ENCODE measurements around the gene RFX3.

RFX3 gene

DNA sequence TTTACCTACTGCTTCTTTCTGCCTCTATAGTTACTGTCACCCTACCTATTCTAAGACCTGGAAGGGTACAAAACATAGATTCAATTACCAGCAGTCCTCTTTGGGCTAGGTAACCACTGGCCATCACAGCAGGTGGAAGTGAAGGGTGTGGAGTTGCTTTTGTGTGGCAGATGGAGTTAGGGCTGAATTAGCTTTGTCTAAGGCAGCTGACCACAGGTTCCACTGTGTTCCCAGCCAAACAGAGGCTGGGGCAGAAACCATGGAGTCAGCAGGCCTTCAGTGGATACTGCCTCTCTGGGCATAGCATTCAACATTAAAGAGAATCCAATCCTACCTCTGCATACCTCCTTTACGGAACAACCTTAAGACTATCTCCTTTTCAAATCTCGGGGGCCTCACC lies 254.2 kb downstream of the RFX3 start:
- Histone ChIP-seq H3K79me2 (ENCODE audit: insufficient read depth, low read depth) (no peaks in the 10 kb centered on the region), H3K4me2 (no peak overlapping the region), H3K9ac (no peak overlapping the region), H3K4me3 (IDR thresholded peaks at IDR 0.05; ENCODE audit: insufficient read depth, low read depth, low read length) (no peak overlapping the region), H3K27ac (no peak overlapping the region), H4K20me1 (ENCODE audit: insufficient read depth) (no peaks in the 10 kb centered on the region), H3K36me3 (ENCODE audit: insufficient read depth) (no peaks in the 10 kb centered on the region), H2AFZ (ENCODE audit: low read depth) (no peak overlapping the region), H3K4me1 (ENCODE audit: low read depth, poor library complexity, severe bottlenecking) (no peaks in the 10 kb centered on the region), H3K27me3 (ENCODE audit: insufficient read depth, low read depth) (no peaks in the 10 kb centered on the region)
- TF ChIP-seq, protein P1, sequence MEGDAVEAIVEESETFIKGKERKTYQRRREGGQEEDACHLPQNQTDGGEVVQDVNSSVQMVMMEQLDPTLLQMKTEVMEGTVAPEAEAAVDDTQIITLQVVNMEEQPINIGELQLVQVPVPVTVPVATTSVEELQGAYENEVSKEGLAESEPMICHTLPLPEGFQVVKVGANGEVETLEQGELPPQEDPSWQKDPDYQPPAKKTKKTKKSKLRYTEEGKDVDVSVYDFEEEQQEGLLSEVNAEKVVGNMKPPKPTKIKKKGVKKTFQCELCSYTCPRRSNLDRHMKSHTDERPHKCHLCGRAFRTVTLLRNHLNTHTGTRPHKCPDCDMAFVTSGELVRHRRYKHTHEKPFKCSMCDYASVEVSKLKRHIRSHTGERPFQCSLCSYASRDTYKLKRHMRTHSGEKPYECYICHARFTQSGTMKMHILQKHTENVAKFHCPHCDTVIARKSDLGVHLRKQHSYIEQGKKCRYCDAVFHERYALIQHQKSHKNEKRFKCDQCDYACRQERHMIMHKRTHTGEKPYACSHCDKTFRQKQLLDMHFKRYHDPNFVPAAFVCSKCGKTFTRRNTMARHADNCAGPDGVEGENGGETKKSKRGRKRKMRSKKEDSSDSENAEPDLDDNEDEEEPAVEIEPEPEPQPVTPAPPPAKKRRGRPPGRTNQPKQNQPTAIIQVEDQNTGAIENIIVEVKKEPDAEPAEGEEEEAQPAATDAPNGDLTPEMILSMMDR (conservative IDR thresholded peaks at IDR 0.05; ENCODE audit: low read depth, low read length) = no peak

DNA sequence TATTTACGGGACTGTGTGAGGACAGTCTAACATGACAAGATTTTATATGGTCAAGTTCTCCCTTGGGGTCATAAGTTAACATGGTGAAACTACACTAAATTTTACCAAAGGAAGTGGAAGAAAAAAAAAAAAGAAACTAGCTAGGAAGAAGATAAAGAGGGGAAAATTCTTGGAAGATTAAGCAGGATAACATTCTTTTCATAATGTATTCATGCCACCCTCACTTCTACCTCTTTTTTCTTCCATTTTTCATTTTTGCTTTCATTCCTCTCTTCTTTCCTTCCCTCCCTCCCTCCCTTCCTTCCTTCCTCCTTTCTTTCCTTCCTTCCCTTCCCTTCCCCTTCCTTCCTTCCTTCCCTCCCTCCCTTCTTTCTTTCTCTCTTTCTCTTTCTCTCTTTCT lies 254.6 kb downstream of the RFX3 start:
- Histone ChIP-seq H3K4me3 (IDR thresholded peaks at IDR 0.05; ENCODE audit: insufficient read depth, low read depth, low read length) (no peak overlapping the region), H3K27ac (no peak overlapping the region), H3K27me3 (ENCODE audit: insufficient read depth, low read depth) (no peaks in the 10 kb centered on the region), H3K9ac (no peak overlapping the region), H3K4me1 (ENCODE audit: low read depth, poor library complexity, severe bottlenecking) (no peaks in the 10 kb centered on the region), H3K36me3 (ENCODE audit: insufficient read depth) (no peaks in the 10 kb centered on the region), H3K4me2 (no peak overlapping the region), H4K20me1 (ENCODE audit: insufficient read depth) (no peaks in the 10 kb centered on the region), H2AFZ (ENCODE audit: low read depth) (no peak overlapping the region), H3K79me2 (ENCODE audit: insufficient read depth, low read depth) (no peaks in the 10 kb centered on the region)
- TF ChIP-seq, protein P1 (conservative IDR thresholded peaks at IDR 0.05; ENCODE audit: low read depth, low read length) = no peak

DNA sequence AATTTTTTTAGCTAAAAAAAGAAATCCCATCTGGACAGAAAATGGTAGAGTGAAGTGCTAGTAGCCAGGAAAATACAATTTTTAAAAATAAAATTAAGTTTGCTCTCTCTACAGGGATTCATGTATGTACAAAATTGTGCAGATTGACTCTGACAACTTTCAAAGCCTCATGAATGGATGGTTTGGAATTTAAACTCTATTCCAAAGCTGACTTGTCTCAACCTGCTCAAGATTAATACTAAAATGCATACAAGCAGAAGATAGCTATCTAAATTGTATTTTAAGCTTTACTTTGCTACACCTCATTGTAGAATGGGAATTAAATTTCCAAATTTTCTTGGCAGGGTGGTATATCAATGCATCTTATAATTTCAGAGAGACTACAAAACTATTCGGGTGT lies 257.6 kb downstream of the RFX3 start:
- Histone ChIP-seq H3K36me3 (ENCODE audit: insufficient read depth) (no peaks in the 10 kb centered on the region), H3K4me3 (IDR thresholded peaks at IDR 0.05; ENCODE audit: insufficient read depth, low read depth, low read length) (no peak overlapping the region), H3K9ac (no peak overlapping the region), H4K20me1 (ENCODE audit: insufficient read depth) (no peaks in the 10 kb centered on the region), H3K4me1 (ENCODE audit: low read depth, poor library complexity, severe bottlenecking) (no peaks in the 10 kb centered on the region), H3K4me2 (no peak overlapping the region), H3K27me3 (ENCODE audit: insufficient read depth, low read depth) (no peaks in the 10 kb centered on the region), H3K79me2 (ENCODE audit: insufficient read depth, low read depth) (no peaks in the 10 kb centered on the region), H3K27ac (no peak overlapping the region), H2AFZ (ENCODE audit: low read depth) (no peak overlapping the region)
- TF ChIP-seq, protein P1 (conservative IDR thresholded peaks at IDR 0.05; ENCODE audit: low read depth, low read length) = no peak

DNA sequence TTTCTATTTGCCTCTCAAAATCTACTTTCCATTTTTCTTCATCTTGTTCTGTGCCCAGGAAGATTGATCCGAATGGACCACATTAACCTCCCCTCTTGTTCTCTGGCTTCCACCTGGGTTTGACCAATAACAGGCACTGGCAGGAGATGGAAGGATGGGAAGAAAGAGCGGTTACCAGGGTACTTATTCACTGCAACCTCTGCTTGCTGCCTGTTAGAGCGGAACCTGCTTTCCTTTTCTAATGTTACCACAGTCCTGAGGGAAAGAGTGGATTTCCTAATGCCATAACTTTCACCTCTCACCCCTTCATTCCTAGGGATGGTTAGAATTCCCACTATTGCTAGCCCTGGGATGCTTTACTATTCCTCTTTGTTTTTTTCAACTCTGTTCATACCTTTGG lies 262.1 kb downstream of the RFX3 start:
- no peaks in the 10 kb centered on the region for H3K79me2 ChIP-seq (ENCODE audit: insufficient read depth, low read depth)
- TF ChIP-seq, protein P1 (conservative IDR thresholded peaks at IDR 0.05; ENCODE audit: low read depth, low read length) = no peak
- no peak overlapping the region for H3K9ac ChIP-seq
- H2AFZ ChIP-seq (ENCODE audit: low read depth) = no peak overlapping the region
- no peak overlapping the region for H3K4me3 ChIP-seq (IDR thresholded peaks at IDR 0.05; ENCODE audit: insufficient read depth, low read depth, low read length)
- no peaks in the 10 kb centered on the region for H3K27me3 ChIP-seq (ENCODE audit: insufficient read depth, low read depth)
- no peaks in the 10 kb centered on the region for H3K4me1 ChIP-seq (ENCODE audit: low read depth, poor library complexity, severe bottlenecking)
- H3K4me2 ChIP-seq = no peak overlapping the region
- no peak overlapping the region for H3K27ac ChIP-seq
- H3K36me3 ChIP-seq (ENCODE audit: insufficient read depth) = no peaks in the 10 kb centered on the region; the same call in 1 of the 2 replicates
- H4K20me1 ChIP-seq (ENCODE audit: insufficient read depth) = no peaks in the 10 kb centered on the region

Data from KMS-11 (cell line).